Neutrophil (primary cell): ENCODE measurements around the gene FBXO4.

Experiments
- H3K27ac ChIP-seq: fragments of 200-600 bp; sonication (generic); 2 replicates; pipeline ENCODE4 v1.5.1; 2016; ENCODE audit warnings: mild to moderate bottlenecking, moderate library complexity
- H3K27me3 ChIP-seq: fragments of 200-600 bp; sonication (generic); 2 replicates; pipeline ENCODE4 v1.6.0; 2016; ENCODE audit warnings: mild to moderate bottlenecking
- H3K36me3 ChIP-seq: fragments of 200-600 bp; sonication (generic); 2 replicates; pipeline ENCODE4 v1.5.1; 2017
- H3K4me1 ChIP-seq, 2 experiments: fragments of 200-600 bp in 1 of 2; sonication (generic) in 1 of 2; 1 replicate in 1 of 2; 2 replicates in 1 of 2; pipeline versions ENCODE4 v1.5.1 to v1.6.1; 2013 to 2016; ENCODE audit warnings: low read depth in 1 of 2, low read length in 1 of 2, mild to moderate bottlenecking in 1 of 2, moderate library complexity in 1 of 2; ENCODE audit not compliant: control insufficient read depth in 1 of 2, insufficient read depth in 1 of 2
- H3K4me3 ChIP-seq, 2 experiments: fragments of 200-600 bp in 1 of 2; sonication (generic) in 1 of 2; 1 replicate in 1 of 2; 2 replicates in 1 of 2; pipeline ENCODE4 v1.5.1; 2013 to 2016; ENCODE audit warnings: low read depth in 1 of 2, low read length in 1 of 2, mild to moderate bottlenecking in 1 of 2, moderate library complexity in 1 of 2
- H3K9me3 ChIP-seq: fragments of 200-600 bp; sonication (generic); 2 replicates; pipeline ENCODE4 v1.5.1; 2016
- CTCF ChIP-seq: fragments of 200-600 bp; sonication (generic); IDR thresholded peaks from 2 replicates; pipeline ENCODE4 v1.5.1; 2016; ENCODE audit warnings: antibody characterized with exemption

FBXO4 gene

GRCh38 chr5:41892031-41892430 is 33.0 kb upstream of the FBXO4 start:
- Histone ChIP-seq H3K4me1 (no peaks in the 10 kb centered on the region), H3K27me3 (peaks cover 84% of the 10 kb centered on the region), H3K27ac (no peak overlapping the region), H3K36me3 (no peaks in the 10 kb centered on the region), H3K9me3 (no peaks in the 10 kb centered on the region), H3K4me3 (no peak overlapping the region)
- no peak for TF ChIP-seq CTCF

- Histone ChIP-seq H3K4me1 (no peaks in the 10 kb centered on the region), H3K36me3 (no peaks in the 10 kb centered on the region), H3K27ac (no peak overlapping the region), H3K4me3 (no peak overlapping the region), H3K9me3 (no peaks in the 10 kb centered on the region), H3K27me3 (peaks cover 83% of the 10 kb centered on the region)
- TF ChIP-seq CTCF, result no peak
Measured at GRCh38 chr5:41893074-41893851, 31.8 kb upstream of the FBXO4 start.

GRCh38 chr5:41896230-41896629 is 28.9 kb upstream of the FBXO4 start:
- Histone ChIP-seq H3K27ac (no peak overlapping the region), H3K4me3 (no peak overlapping the region), H3K4me1 (no peaks in the 10 kb centered on the region), H3K27me3 (peaks cover 83% of the 10 kb centered on the region), H3K9me3 (no peaks in the 10 kb centered on the region), H3K36me3 (no peaks in the 10 kb centered on the region)
- TF ChIP-seq CTCF, result no peak

- H3K27ac ChIP-seq, result peak overlapping the region; percentile 87
- no peak for TF ChIP-seq CTCF
- H3K4me3 ChIP-seq, result peak overlapping the region; percentile 76 to 87
- peaks cover 4% of the 10 kb centered on the region for H3K36me3 ChIP-seq
- peaks cover 15 to 19% of the 10 kb centered on the region in 2 experiments for H3K4me1 ChIP-seq
- H3K27me3 ChIP-seq, result peaks cover 23% of the 10 kb centered on the region
- no peaks in the 10 kb centered on the region for H3K9me3 ChIP-seq
Measured at GRCh38 chr5:41903382-41903891, 21.6 kb upstream of the FBXO4 start.

GRCh38 chr5:41903892-41904799 is 20.9 kb upstream of the FBXO4 start, which contains the start of gene RIMOC1:
Gene RIMOC1 (plus strand): TSS chr5:41904344. CDS start chr5:41904368, 24 bp downstream.
- peak; percentile 29 for TF ChIP-seq CTCF
- peaks cover 20% of the 10 kb centered on the region for H3K27me3 ChIP-seq
- H3K4me1 ChIP-seq, result peaks cover 15 to 19% of the 10 kb centered on the region in 2 experiments
- H3K4me3 ChIP-seq, result peak within 1 kb of the TSS; percentile 76 to 87
- peak within 1 kb of the TSS; percentile 87 for H3K27ac ChIP-seq
- peaks cover 11% of the 10 kb centered on the region for H3K36me3 ChIP-seq
- H3K9me3 ChIP-seq, result no peaks in the 10 kb centered on the region
